ENCODE results near the gene PSMD14.
"Not testable (repeated sequence)": the region's sequence is repeated elsewhere in the genome, so short reads cannot be mapped to it uniquely, and the experiment has no call there.

PSMD14 gene

GRCh38 chr2:161339532-161339931, 31.3 kb downstream of the PSMD14 start:
- not testable (repeated sequence) for DNase-seq

- not testable (repeated sequence) for DNase-seq
These were observed 32.7 kb downstream of the PSMD14 start for GRCh38 chr2:161340930-161341413.

GRCh38 chr2:161343235-161343634, 35.0 kb downstream of the PSMD14 start:
- DNase-seq, result no peak

- DNase-seq, result no peak
These were observed 36.5 kb downstream of the PSMD14 start for GRCh38 chr2:161344692-161345091.

GRCh38 chr2:161351678-161352077, 43.5 kb downstream of the PSMD14 start:
- no peak for DNase-seq

GRCh38 chr2:161352719-161353118, 44.5 kb downstream of the PSMD14 start:
- peak; percentile 5 for DNase-seq

GRCh38 chr2:161353543-161353942, 45.3 kb downstream of the PSMD14 start:
- DNase-seq, result no peak

GRCh38 chr2:161354106-161354505, 45.9 kb downstream of the PSMD14 start:
- no peak for DNase-seq

- no peak for DNase-seq
These were observed 46.9 kb downstream of the PSMD14 start for GRCh38 chr2:161355106-161355505.

- no peak for DNase-seq
These were observed 47.8 kb downstream of the PSMD14 start for GRCh38 chr2:161355983-161356382.

- DNase-seq, result no peak
These were observed 48.9 kb downstream of the PSMD14 start for GRCh38 chr2:161357097-161357496.

GRCh38 chr2:161358838-161359237, 50.6 kb downstream of the PSMD14 start:
- DNase-seq, result no peak

GRCh38 chr2:161360095-161360654, 52.0 kb downstream of the PSMD14 start:
- not testable (repeated sequence) for DNase-seq

GRCh38 chr2:161362568-161363166, 54.4 kb downstream of the PSMD14 start:
- DNase-seq, result no peak

- DNase-seq, result no peak
These were observed 59.5 kb downstream of the PSMD14 start for GRCh38 chr2:161367675-161368074.

- DNase-seq, result no peak
These were observed 61.1 kb downstream of the PSMD14 start for GRCh38 chr2:161369311-161369710.

- DNase-seq, result no peak
These were observed 62.8 kb downstream of the PSMD14 start for GRCh38 chr2:161370981-161371380.

GRCh38 chr2:161371869-161372268, 63.6 kb downstream of the PSMD14 start:
- no peak for DNase-seq

GRCh38 chr2:161373942-161374341, 65.7 kb downstream of the PSMD14 start:
- DNase-seq, result no peak

- no peak for DNase-seq
These were observed 66.2 kb downstream of the PSMD14 start for GRCh38 chr2:161374446-161374845.

- no peak for DNase-seq
These were observed 71.5 kb downstream of the PSMD14 start for GRCh38 chr2:161379740-161380139.

- DNase-seq, result no peak
These were observed 73.3 kb downstream of the PSMD14 start for GRCh38 chr2:161381546-161381945.

GRCh38 chr2:161382747-161383146, 74.5 kb downstream of the PSMD14 start:
- DNase-seq, result no peak

GRCh38 chr2:161384864-161385263, 76.6 kb downstream of the PSMD14 start:
- DNase-seq, result no peak
